PC-3 (cell line): Measurements from ENCODE around the gene PTCD2. TPM values are rescaled to one million over a fixed set of nuclear protein-coding genes. Genes with fewer than 3 reads are reported as not detected.

Experiments
- ATAC-seq: fragments of 200-7000 bp; cut with Tn5 transposase; 2 replicates; pipeline ENCODE4 v1.9.1; 2020; ENCODE audit warnings: mild to moderate bottlenecking, moderate library complexity
- BruUV-seq: library from RNA; stranded (reverse); fragments of 400-500 nt; replicated peaks from 2 replicates; lab custom pipeline; 2021; lab: Mats Ljungman, UMichigan
- CTCF ChIA-PET: fragments of 300-600 bp; sonication (Branson Sonifier 250); formaldehyde crosslinking; loops from one replicate; lab custom pipeline; 2022; ENCODE audit warnings: antibody characterized with exemption; lab: Charles Lee
- POLR2A ChIA-PET: fragments of 300-600 bp; sonication (Branson Sonifier 250); formaldehyde crosslinking; loops from one replicate; lab custom pipeline; 2022; ENCODE audit warnings: antibody characterized with exemption; ENCODE audit not compliant: unreplicated experiment; lab: Charles Lee
- DNase-seq: peaks from one replicate; pipeline ENCODE4 v3.0.0-alpha.2; 2015
- H2AFZ ChIP-seq: fragments of 300-600 bp; sonication (generic); 2 replicates; pipeline ENCODE4 v1.6.0; 2016; ENCODE audit warnings: antibody characterized with exemption, low read length
- H3F3A ChIP-seq: fragments of 300-600 bp; sonication (generic); one replicate; pipeline ENCODE4 v1.6.0; 2017; ENCODE audit warnings: antibody characterized with exemption, low read length, control low read depth, mild to moderate bottlenecking; ENCODE audit not compliant: unreplicated experiment
- H3K27ac ChIP-seq: fragments of 300-600 bp; sonication (generic); 2 replicates; pipeline ENCODE4 v1.5.1; 2016; ENCODE audit warnings: mild to moderate bottlenecking, low read length
- H3K27me3 ChIP-seq: fragments of 300-600 bp; sonication (generic); 2 replicates; pipeline ENCODE4 v1.6.1; 2016; ENCODE audit warnings: low read length, mixed read lengths
- H3K36me3 ChIP-seq: fragments of 300-600 bp; sonication (generic); 2 replicates; pipeline ENCODE4 v1.6.1; 2016; ENCODE audit warnings: low read depth, mixed run types, low read length, mixed read lengths
- H3K4me1 ChIP-seq: fragments of 300-600 bp; sonication (generic); 2 replicates; pipeline ENCODE4 v1.5.1; 2016; ENCODE audit warnings: low read length; ENCODE audit not compliant: insufficient read depth
- H3K4me2 ChIP-seq: fragments of 300-600 bp; sonication (generic); 2 replicates; pipeline ENCODE4 v1.6.0; 2016; ENCODE audit warnings: low read length
- H3K4me3 ChIP-seq: fragments of 300-600 bp; sonication (generic); 2 replicates; pipeline ENCODE4 v1.5.1; 2016; ENCODE audit warnings: mild to moderate bottlenecking, low read length, mixed read lengths
- H3K79me2 ChIP-seq: fragments of 300-600 bp; sonication (generic); 2 replicates; pipeline ENCODE4 v1.6.1; 2017; ENCODE audit warnings: low read length, mixed read lengths
- H3K9ac ChIP-seq: fragments of 300-600 bp; sonication (generic); 2 replicates; pipeline ENCODE4 v1.6.0; 2016; ENCODE audit warnings: mild to moderate bottlenecking, low read length
- H3K9me2 ChIP-seq: fragments of 300-600 bp; sonication (generic); replicated peaks from 2 replicates; pipeline ENCODE4 v1.6.1; 2016; ENCODE audit warnings: mixed run types, low read length, mixed read lengths
- H3K9me3 ChIP-seq: fragments of 300-600 bp; sonication (generic); 2 replicates; pipeline ENCODE4 v1.6.1; 2016; ENCODE audit warnings: low read length, mixed read lengths
- H4K20me1 ChIP-seq: fragments of 300-600 bp; sonication (generic); 2 replicates; pipeline ENCODE4 v1.6.1; 2016; ENCODE audit warnings: low read length, mixed read lengths
- CTCF ChIP-seq: fragments of 300-600 bp; sonication (generic); conservative IDR thresholded peaks from 2 replicates; pipeline ENCODE4 v1.5.1; 2017; ENCODE audit warnings: antibody characterized with exemption, low read depth, mild to moderate bottlenecking, low read length
- EZH2 ChIP-seq: fragments of 300-600 bp; sonication (generic); IDR thresholded peaks from one replicate; pipeline ENCODE4 v1.6.1; 2017; ENCODE audit warnings: antibody characterized with exemption, mild to moderate bottlenecking, low read length; ENCODE audit not compliant: unreplicated experiment
- EZH2phosphoT487 ChIP-seq: fragments of 300-600 bp; sonication (generic); IDR thresholded peaks from 2 replicates; pipeline ENCODE4 v1.6.1; 2018; ENCODE audit warnings: mild to moderate bottlenecking, antibody characterized with exemption, low read length, borderline replicate concordance
- intact Hi-C: fragments of 100-400 bp; cut with micrococcal nuclease; formaldehyde crosslinking; loops from 2 replicates; pipeline ENCODE4 v1.9.0; 2023
- total RNA-seq: library from RNA; depleted of rRNA; stranded (reverse); fragments of >200 nt; gene quantifications from 2 replicates; pipeline ENCODE4 v1.2.3, GENCODE V29; 2014

PTCD2 gene
- total RNA-seq, 1 experiment from 2014 or later: 3.4 TPM

GRCh38 chr5:72408603-72409002 is 88.4 kb downstream of the PTCD2 start:
- H3K9me2 ChIP-seq: no peaks in the 10 kb centered on the region
- H3K4me1 ChIP-seq: no peaks in the 10 kb centered on the region
- no peak for DNase-seq
- no peak overlapping the region for H3K4me3 ChIP-seq
- no peaks in the 10 kb centered on the region for H3F3A ChIP-seq
- H3K9me3 ChIP-seq: no peaks in the 10 kb centered on the region
- H3K27ac ChIP-seq: no peak overlapping the region
- intact Hi-C loops: no loop called here
- no peaks in the 10 kb centered on the region for H3K36me3 ChIP-seq
- TF ChIP-seq EZH2phosphoT487: no peak
- no peak for TF ChIP-seq CTCF
- no peak for TF ChIP-seq EZH2
- no peaks in the 10 kb centered on the region for H4K20me1 ChIP-seq
- H2AFZ ChIP-seq: no peak overlapping the region
- H3K79me2 ChIP-seq: no peaks in the 10 kb centered on the region
- H3K27me3 ChIP-seq: no peaks in the 10 kb centered on the region
- POLR2A ChIA-PET: interaction anchor here (0.7 kb wide), 1 partner anchor 28 kb away, joined by 3 read pairs; no protein-coding TSS in a partner anchor
- no peak for ATAC-seq
- no TSS peak for BruUV-seq
- H3K4me2 ChIP-seq: no peak overlapping the region
- CTCF ChIA-PET: no interaction called here
- no peak overlapping the region for H3K9ac ChIP-seq

DNA sequence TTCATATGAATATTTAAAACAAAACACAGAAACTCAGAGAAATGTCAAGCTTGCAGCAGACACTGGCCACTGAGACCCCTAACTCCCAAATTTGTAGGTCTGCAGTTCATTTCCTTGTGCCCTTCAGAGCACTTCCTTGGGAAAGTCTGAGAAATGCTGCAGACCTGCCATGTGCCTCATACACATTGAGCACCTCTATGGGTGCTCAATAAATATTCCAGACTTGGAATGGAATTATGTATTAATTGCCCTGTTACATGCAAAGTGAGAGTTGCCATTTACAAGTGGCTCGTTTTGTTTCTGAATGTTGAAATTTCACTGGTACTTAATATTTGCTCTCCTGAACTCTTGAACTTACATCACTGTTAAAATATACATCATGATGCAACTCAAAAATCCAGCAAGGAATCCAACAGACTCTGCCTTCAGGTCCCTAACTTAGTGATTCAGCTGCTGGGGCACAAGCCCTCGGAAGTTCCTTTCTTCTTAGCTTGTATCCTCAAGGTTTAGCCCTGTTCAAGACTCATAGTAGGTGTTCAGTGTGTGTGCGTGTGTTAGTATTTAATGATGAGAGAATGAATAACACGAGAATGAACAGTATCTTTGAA is 90.6 kb downstream of the PTCD2 start:
- Histone ChIP-seq H3F3A (no peaks in the 10 kb centered on the region), H3K79me2 (no peaks in the 10 kb centered on the region), H3K9ac (no peak overlapping the region), H3K9me2 (no peaks in the 10 kb centered on the region), H2AFZ (no peak overlapping the region), H3K4me2 (no peak overlapping the region), H3K4me3 (no peak overlapping the region), H3K27me3 (no peaks in the 10 kb centered on the region), H3K4me1 (no peaks in the 10 kb centered on the region), H3K27ac (no peak overlapping the region), H4K20me1 (no peaks in the 10 kb centered on the region), H3K36me3 (no peaks in the 10 kb centered on the region), H3K9me3 (no peaks in the 10 kb centered on the region)
- intact Hi-C loops: no loop called here
- ATAC-seq (no peak), DNase-seq (no peak)
- CTCF ChIA-PET: no interaction called here
- no peak for TF ChIP-seq EZH2phosphoT487
- TF ChIP-seq EZH2: no peak
- TF ChIP-seq CTCF: no peak
- POLR2A ChIA-PET: no interaction called here
- BruUV-seq: no TSS peak

GRCh38 chr5:72412283-72413055 is 92.3 kb downstream of the PTCD2 start:
- H3K27ac ChIP-seq: no peak overlapping the region

More at GRCh38 chr5:72412283-72413055, 92.3 kb downstream of the PTCD2 start:
- intact Hi-C loops: no loop called here
- ChIA-PET CTCF (no interaction called here), POLR2A (no interaction called here)
- no peak overlapping the region for H3K4me2 ChIP-seq
- H3K9ac ChIP-seq: no peak overlapping the region
- H3K4me3 ChIP-seq: no peak overlapping the region
- H3K9me3 ChIP-seq: no peaks in the 10 kb centered on the region
- no peaks in the 10 kb centered on the region for H4K20me1 ChIP-seq
- H3K79me2 ChIP-seq: no peaks in the 10 kb centered on the region
- ATAC-seq (no peak), DNase-seq (peak; percentile 2)
- no peaks in the 10 kb centered on the region for H3K4me1 ChIP-seq
- H3K9me2 ChIP-seq: no peaks in the 10 kb centered on the region
- H3F3A ChIP-seq: no peaks in the 10 kb centered on the region
- no peaks in the 10 kb centered on the region for H3K36me3 ChIP-seq
- no TSS peak for BruUV-seq
- H3K27me3 ChIP-seq: no peaks in the 10 kb centered on the region
- TF ChIP-seq CTCF: no peak
- no peak for TF ChIP-seq EZH2
- no peak for TF ChIP-seq EZH2phosphoT487
- no peak overlapping the region for H2AFZ ChIP-seq
